Brain microvascular endothelial cell (primary cell): ENCODE data around the gene FAM3C.
"Not testable (repeated sequence)": the region's sequence is repeated elsewhere in the genome, so short reads cannot be mapped to it uniquely, and the experiment has no call there.

Experiments used
- DNase-seq: peaks from one replicate; pipeline ENCODE4 v3.0.0-alpha.2; 2020
- H3K27ac ChIP-seq: fragments of 250-450 bp; sonication (Bioruptor Pico); 2 replicates; pipeline ENCODE4 v1.5.1; 2020; ENCODE audit warnings: mild to moderate bottlenecking, moderate library complexity
- H3K27me3 ChIP-seq: fragments of 250-450 bp; sonication (Bioruptor Pico); replicated peaks from 2 replicates; pipeline ENCODE4 v1.5.1; 2020; ENCODE audit warnings: mild to moderate bottlenecking
- H3K36me3 ChIP-seq: fragments of 250-450 bp; sonication (Bioruptor Pico); replicated peaks from 2 replicates; pipeline ENCODE4 v1.5.1; 2020; ENCODE audit warnings: mild to moderate bottlenecking
- H3K4me3 ChIP-seq: 2 replicates; pipeline ENCODE4 v1.5.1; 2011; ENCODE audit warnings: low read depth, mild to moderate bottlenecking, control low read depth, low read length, moderate library complexity
- CTCF ChIP-seq: IDR thresholded peaks from 2 replicates; pipeline ENCODE4 v1.5.1; 2011; ENCODE audit warnings: low read depth, mild to moderate bottlenecking, moderate library complexity, low read length, control low read depth, inconsistent platforms; ENCODE audit errors: missing control alignments
- in situ Hi-C: cut with HindIII; loops from 2 replicates; pipeline ENCODE4 v1.10.0; 2017; ENCODE audit warnings: low sequenced_read_pairs, low pct_ligation_motif_present

The FAM3C gene

GRCh38 chr7:121395961-121396757, at the start of gene FAM3C:
FAM3C (minus strand) TSS chr7:121396308; CDS start chr7:121382969, 13,339 bp downstream.
- H3K36me3 ChIP-seq, result peaks cover 6% of the 10 kb centered on the region
- peak; percentile 55 for TF ChIP-seq CTCF
- in situ Hi-C loops, result no loop called here

GRCh38 chr7:121442845-121443244, 46.7 kb upstream of the FAM3C start:
- H3K27me3 ChIP-seq, result no peaks in the 10 kb centered on the region
- no peak for DNase-seq
- H3K4me3 ChIP-seq, result no peak overlapping the region
- no peak for TF ChIP-seq CTCF
- no peaks in the 10 kb centered on the region for H3K36me3 ChIP-seq
- no peak overlapping the region for H3K27ac ChIP-seq
- in situ Hi-C loops, result no loop called here

More at GRCh38 chr7:121395961-121396757, at the start of gene FAM3C:
- DNase-seq, result peak; percentile 83
- no peaks in the 10 kb centered on the region for H3K27me3 ChIP-seq
- peak within 1 kb of the TSS; percentile 77 for H3K27ac ChIP-seq
- H3K4me3 ChIP-seq, result peak within 1 kb of the TSS; percentile 82

- in situ Hi-C loops, result no loop called here
- Histone ChIP-seq H3K36me3 (no peaks in the 10 kb centered on the region), H3K4me3 (no peak overlapping the region), H3K27ac (no peak overlapping the region), H3K27me3 (no peaks in the 10 kb centered on the region)
- no peak for DNase-seq
- no peak for TF ChIP-seq CTCF
Observed at GRCh38 chr7:121440857-121441503, 44.9 kb upstream of the FAM3C start.

GRCh38 chr7:121438043-121438955, 42.2 kb upstream of the FAM3C start:
- H3K27ac ChIP-seq, result peak overlapping the region; percentile 52
- H3K27me3 ChIP-seq, in situ Hi-C loops, H3K36me3 ChIP-seq: not testable (repeated sequence)
- TF ChIP-seq CTCF, result peak; percentile 28
- DNase-seq, result peak; percentile 90
- H3K4me3 ChIP-seq, result peak overlapping the region; percentile 31

- no peak for DNase-seq
- Histone ChIP-seq H3K4me3 (no peak overlapping the region), H3K36me3 (no peaks in the 10 kb centered on the region), H3K27me3 (no peaks in the 10 kb centered on the region), H3K27ac (no peak overlapping the region)
- no peak for TF ChIP-seq CTCF
- in situ Hi-C loops, result no loop called here
Observed at GRCh38 chr7:121437470-121437869, 41.4 kb upstream of the FAM3C start.
